Muscle of arm (tissue), 12 donors: Measurements from ENCODE around the gene DISP3. TPM values are rescaled to one million over a fixed set of nuclear protein-coding genes. Genes with fewer than 3 reads are reported as not detected.
A peak's percentile ranks its signal among the peaks of the same experiment; 100 is the strongest.

Experiments
- DNase-seq: peaks from one replicate; pipeline ENCODE4 v3.0.0-alpha.2; 2013
- polyA plus RNA-seq, 12 donors: library from polyadenylated mRNA; unstranded; fragments of 120-200 nt; gene quantifications; one replicate each; pipeline ENCODE4 v1.2.1, GENCODE V29; 2013; ENCODE audit not compliant: insufficient read length in 12 of 12

Gene DISP3
- polyA plus RNA-seq, 12 donors = 0.14 to 0.57 (median 0.24) TPM; not detected in 2

- DNase-seq = no peak
These were observed 8.3 kb downstream of the DISP3 start for GRCh38 chr1:11487196-11487751.

- no peak for DNase-seq
These were observed 9.3 kb downstream of the DISP3 start for GRCh38 chr1:11488201-11488770.

- DNase-seq = no peak
These were observed 10.1 kb downstream of the DISP3 start for GRCh38 chr1:11488966-11489625.

GRCh38 chr1:11492235-11492634, 13.3 kb downstream of the DISP3 start:
- no peak for DNase-seq

GRCh38 chr1:11493972-11494655, 15.2 kb downstream of the DISP3 start:
- no peak for DNase-seq

- no peak for DNase-seq
These were observed 15.8 kb downstream of the DISP3 start for GRCh38 chr1:11494771-11495170.

GRCh38 chr1:11495579-11495978, 16.6 kb downstream of the DISP3 start:
- DNase-seq = no peak

- no peak for DNase-seq
These were observed 17.7 kb downstream of the DISP3 start for GRCh38 chr1:11496551-11497080.

GRCh38 chr1:11498956-11499594, 20.1 kb downstream of the DISP3 start:
- no peak for DNase-seq

- DNase-seq = no peak
These were observed 20.8 kb downstream of the DISP3 start for GRCh38 chr1:11499601-11500331.

GRCh38 chr1:11500881-11501280, 21.9 kb downstream of the DISP3 start:
- no peak for DNase-seq

- DNase-seq = peak; percentile 39
These were observed 22.5 kb downstream of the DISP3 start for GRCh38 chr1:11501491-11501897.

GRCh38 chr1:11501906-11502485, 23.0 kb downstream of the DISP3 start:
- no peak for DNase-seq

- DNase-seq = no peak
These were observed 23.6 kb downstream of the DISP3 start for GRCh38 chr1:11502516-11502915.

GRCh38 chr1:11504599-11504998, 25.6 kb downstream of the DISP3 start:
- no peak for DNase-seq

- DNase-seq = no peak
These were observed 26.9 kb downstream of the DISP3 start for GRCh38 chr1:11505591-11506538.

- no peak for DNase-seq
These were observed 28.4 kb downstream of the DISP3 start for GRCh38 chr1:11507309-11507708.

GRCh38 chr1:11513681-11514080, 34.7 kb downstream of the DISP3 start:
- DNase-seq = no peak

- no peak for DNase-seq
These were observed 35.4 kb downstream of the DISP3 start for GRCh38 chr1:11514366-11514765.
